A549 treated with AZD2906 at 1 μM for 4 hours (cell line): Measurements from ENCODE around the gene PCDHGB1. TPM values are rescaled to one million over a fixed set of nuclear protein-coding genes. Genes with fewer than 3 reads are reported as not detected.

Experiments
- total RNA-seq: library from RNA; stranded (reverse); fragments of 200-300 nt; extraction: Qiagen RNA extraction; gene quantifications from 5 replicates; pipeline ENCODE4 v1.2.3, GENCODE V29; 2022

PCDHGB1 gene
- total RNA-seq, 1 experiment from 2014 or later = 1.7 TPM

GRCh38 chr5:141397756-141398551 is 48.1 kb downstream of the PCDHGB1 start, which contains the start of gene PCDHGB5:
TSS of gene PCDHGB5 (plus strand) at chr5:141397947. CDS start at chr5:141398128, 181 bp downstream.

Other genes starting within 250 kb of the PCDHGB1 start
- gene PCDHB3, start 249.6 kb upstream of the PCDHGB1 start, total RNA-seq = 0.02 to 0.03 TPM (median 0.02 TPM) in 3 of 5 replicates, not detected in the others
- 0.03 to 0.12 TPM (median 0.06 TPM) in 5 replicates for gene PCDHB4, start 228.3 kb upstream of the PCDHGB1 start, total RNA-seq
- gene PCDHB5, start 214.9 kb upstream of the PCDHGB1 start, total RNA-seq = 1.3 to 1.7 TPM (median 1.4 TPM) in 5 replicates
- gene PCDHB6, start 200.0 kb upstream of the PCDHGB1 start, total RNA-seq = 0.84 to 1.1 TPM (median 0.90 TPM) in 5 replicates
- 0.01 to 0.03 TPM (median 0.02 TPM) in 3 of 5 replicates, not detected in the others for gene PCDHB7, start 177.5 kb upstream of the PCDHGB1 start, total RNA-seq
- gene PCDHB8, start 172.3 kb upstream of the PCDHGB1 start, total RNA-seq = 0.24 to 0.28 TPM (median 0.26 TPM) in 5 replicates
- 0.02 to 0.13 TPM (median 0.06 TPM) in 5 replicates for gene PCDHB16, start 167.7 kb upstream of the PCDHGB1 start, total RNA-seq
- 0.01 to 0.09 TPM (median 0.02 TPM) in 4 of 5 replicates, not detected in the other for gene PCDHB9, start 162.9 kb upstream of the PCDHGB1 start, total RNA-seq
- 0.02 to 0.06 TPM (median 0.03 TPM) in 3 of 5 replicates, not detected in the others for gene PCDHB10, start 157.7 kb upstream of the PCDHGB1 start, total RNA-seq
- 0.05 to 0.08 TPM (median 0.07 TPM) in 5 replicates for gene PCDHB11, start 150.5 kb upstream of the PCDHGB1 start, total RNA-seq
- gene PCDHB12, start 141.4 kb upstream of the PCDHGB1 start, total RNA-seq = 0.01 to 0.02 TPM in 2 of 5 replicates, not detected in the others
- gene PCDHB13, start 136.2 kb upstream of the PCDHGB1 start, total RNA-seq = 0.03 to 0.08 TPM (median 0.06 TPM) in 5 replicates
- 0.03 to 0.09 TPM (median 0.06 TPM) in 5 replicates for gene PCDHB14, start 126.8 kb upstream of the PCDHGB1 start, total RNA-seq
- gene PCDHB15, start 104.7 kb upstream of the PCDHGB1 start, total RNA-seq = 0.03 to 0.13 TPM (median 0.07 TPM) in 5 replicates
- not detected in 5 replicates for gene SLC25A2, start 46.0 kb upstream of the PCDHGB1 start, total RNA-seq
- gene TAF7, start 29.3 kb upstream of the PCDHGB1 start, total RNA-seq = 59.3 to 79.3 TPM (median 67.9 TPM) in 5 replicates
- gene PCDHGA1, start 19.6 kb upstream of the PCDHGB1 start, total RNA-seq = 0.23 to 0.32 TPM (median 0.27 TPM) in 5 replicates
- gene PCDHGA2, start 11.3 kb upstream of the PCDHGB1 start, total RNA-seq = 0.40 to 0.74 TPM (median 0.53 TPM) in 5 replicates
- 0.02 to 0.03 TPM in 2 of 5 replicates, not detected in the others for gene PCDHGA3, start 6.3 kb upstream of the PCDHGB1 start, total RNA-seq
- gene PCDHGA4, start 4.9 kb downstream of the PCDHGB1 start, total RNA-seq = 0.06 to 0.13 TPM (median 0.11 TPM) in 5 replicates
- 0.05 to 0.08 TPM (median 0.07 TPM) in 5 replicates for gene PCDHGB2, start 9.9 kb downstream of the PCDHGB1 start, total RNA-seq
- gene PCDHGA5, start 14.1 kb downstream of the PCDHGB1 start, total RNA-seq = 0.13 to 0.17 TPM (median 0.16 TPM) in 5 replicates
- 0.11 to 0.23 TPM (median 0.14 TPM) in 5 replicates for gene PCDHGB3, start 20.1 kb downstream of the PCDHGB1 start, total RNA-seq
- 0.11 to 0.28 TPM (median 0.24 TPM) in 5 replicates for gene PCDHGA6, start 23.8 kb downstream of the PCDHGB1 start, total RNA-seq
- 0.71 to 1.2 TPM (median 0.76 TPM) in 5 replicates for gene PCDHGA7, start 32.6 kb downstream of the PCDHGB1 start, total RNA-seq
- 0.81 to 1.0 TPM (median 0.92 TPM) in 5 replicates for gene PCDHGB4, start 37.6 kb downstream of the PCDHGB1 start, total RNA-seq
- 0.02 to 0.03 TPM (median 0.02 TPM) in 4 of 5 replicates, not detected in the other for gene PCDHGA8, start 42.5 kb downstream of the PCDHGB1 start, total RNA-seq
- 1.9 to 2.5 TPM (median 2.2 TPM) in 5 replicates for gene PCDHGB5, start 47.8 kb downstream of the PCDHGB1 start, total RNA-seq
- 0.03 to 0.05 TPM (median 0.05 TPM) in 5 replicates for gene PCDHGA9, start 52.7 kb downstream of the PCDHGB1 start, total RNA-seq
- 0.09 to 0.13 TPM (median 0.10 TPM) in 5 replicates for gene PCDHGB6, start 57.9 kb downstream of the PCDHGB1 start, total RNA-seq
- 0.02 to 0.03 TPM in 2 of 5 replicates, not detected in the others for gene PCDHGA10, start 62.9 kb downstream of the PCDHGB1 start, total RNA-seq
- gene PCDHGB7, start 67.6 kb downstream of the PCDHGB1 start, total RNA-seq = 0.03 to 0.13 TPM (median 0.07 TPM) in 3 of 5 replicates, not detected in the others
- gene PCDHGA11, start 71.0 kb downstream of the PCDHGB1 start, total RNA-seq = not detected in 5 replicates
- 0.01 TPM in 1 of 5 replicates, not detected in the others for gene PCDHGA12, start 80.4 kb downstream of the PCDHGB1 start, total RNA-seq
- 5.0 to 6.6 TPM (median 5.7 TPM) in 5 replicates for gene PCDHGC3, start 125.9 kb downstream of the PCDHGB1 start, total RNA-seq
- 0.02 to 0.07 TPM in 2 of 5 replicates, not detected in the others for gene PCDHGC4, start 134.9 kb downstream of the PCDHGB1 start, total RNA-seq
- gene PCDHGC5, start 139.0 kb downstream of the PCDHGB1 start, total RNA-seq = 0.02 to 0.03 TPM in 2 of 5 replicates, not detected in the others